WTC11 (cell line): ENCODE data around the gene TBCCD1. TPM values are rescaled to one million over a fixed set of nuclear protein-coding genes. Genes with fewer than 3 reads are reported as not detected.

Experiments used
- ATAC-seq: fragments of 200-7000 bp; cut with Tn5 transposase; 2 replicates; pipeline ENCODE4 v1.10.0; 2021; ENCODE audit warnings: mild to moderate bottlenecking, moderate library complexity
- CTCF ChIA-PET: fragments of 300-600 bp; sonication (Branson Sonifier 250); formaldehyde crosslinking; loops from one replicate; lab custom pipeline; 2021; ENCODE audit warnings: antibody characterized with exemption; lab: Charles Lee
- POLR2A ChIA-PET: fragments of 350-600 bp; sonication (Branson Sonifier 250); formaldehyde crosslinking; loops from one replicate; lab custom pipeline; 2021; ENCODE audit warnings: antibody characterized with exemption; lab: Charles Lee
- DNase-seq: peaks from one replicate; pipeline ENCODE4 v3.0.0; 2021; ENCODE audit warnings: low spot score
- H3K27ac Mint-ChIP-seq: 2 replicates; pipeline ENCODE4 v1.8.0; 2021; ENCODE audit warnings: mixed read lengths
- H3K27me3 Mint-ChIP-seq: 2 replicates; pipeline ENCODE4 v1.8.0; 2021; ENCODE audit warnings: low read depth, mild to moderate bottlenecking, moderate library complexity, mixed read lengths
- H3K36me3 Mint-ChIP-seq: 2 replicates; pipeline ENCODE4 v1.8.0; 2021; ENCODE audit warnings: mixed read lengths
- H3K4me1 Mint-ChIP-seq: 2 replicates; pipeline ENCODE4 v1.8.0; 2022; ENCODE audit warnings: mixed read lengths
- H3K4me3 Mint-ChIP-seq: 2 replicates; pipeline ENCODE4 v1.8.0; 2021; ENCODE audit warnings: mild to moderate bottlenecking, moderate library complexity, mixed read lengths
- H3K9me3 Mint-ChIP-seq: 2 replicates; pipeline ENCODE4 v1.8.0; 2021; ENCODE audit warnings: mixed read lengths
- ATF3 ChIP-seq: sonication (generic); formaldehyde crosslinking; conservative IDR thresholded peaks from 2 replicates; pipeline ENCODE4 v1.8.1; 2022; ENCODE audit warnings: mild to moderate bottlenecking, missing genetic modification reagents
- CREB1 ChIP-seq: sonication (generic); formaldehyde crosslinking; IDR thresholded peaks from 2 replicates; pipeline ENCODE4 v1.8.0; 2023; ENCODE audit warnings: mild to moderate bottlenecking, missing genetic modification reagents
- EMX1 ChIP-seq: fragments of 250-450 bp; sonication (Bioruptor Pico); IDR thresholded peaks from 2 replicates; pipeline ENCODE4 v1.8.0; 2021; ENCODE audit warnings: mild to moderate bottlenecking
- FOXJ3 ChIP-seq: sonication (generic); formaldehyde crosslinking; IDR thresholded peaks from 2 replicates; pipeline ENCODE4 v1.9.0; 2021; ENCODE audit warnings: missing genetic modification reagents, mild to moderate bottlenecking, borderline replicate concordance
- FOXP1 ChIP-seq: sonication (generic); formaldehyde crosslinking; IDR thresholded peaks from 2 replicates; pipeline ENCODE4 v1.8.0; 2022; ENCODE audit warnings: missing genetic modification reagents, mild to moderate bottlenecking, moderate library complexity, borderline replicate concordance
- NR2C2 ChIP-seq: sonication (generic); formaldehyde crosslinking; IDR thresholded peaks from 2 replicates; pipeline ENCODE4 v1.8.0; 2022; ENCODE audit warnings: mild to moderate bottlenecking, missing genetic modification reagents
- RELA ChIP-seq: sonication (generic); formaldehyde crosslinking; IDR thresholded peaks from 2 replicates; pipeline ENCODE4 v1.8.1; 2022; ENCODE audit warnings: missing genetic modification reagents, mild to moderate bottlenecking, borderline replicate concordance
- SOX15 ChIP-seq: fragments of 250-450 bp; sonication (Bioruptor Pico); IDR thresholded peaks from 2 replicates; pipeline ENCODE4 v1.9.0; 2021; ENCODE audit warnings: mild to moderate bottlenecking
- SP1 ChIP-seq: sonication (generic); formaldehyde crosslinking; conservative IDR thresholded peaks from 2 replicates; pipeline ENCODE4 v1.8.1; 2022; ENCODE audit warnings: missing genetic modification reagents
- TEAD1 ChIP-seq: sonication (generic); formaldehyde crosslinking; IDR thresholded peaks from 2 replicates; pipeline ENCODE4 v1.8.0; 2022; ENCODE audit warnings: mild to moderate bottlenecking, missing genetic modification reagents
- TP53 ChIP-seq: sonication (generic); formaldehyde crosslinking; IDR thresholded peaks from 2 replicates; pipeline ENCODE4 v1.8.1; 2023; ENCODE audit warnings: mild to moderate bottlenecking, missing genetic modification reagents
- ZNF138 ChIP-seq: sonication (generic); formaldehyde crosslinking; conservative IDR thresholded peaks from 2 replicates; pipeline ENCODE4 v1.8.1; 2022; ENCODE audit warnings: mild to moderate bottlenecking, moderate library complexity, missing genetic modification reagents
- ZNF263 ChIP-seq: sonication (generic); formaldehyde crosslinking; IDR thresholded peaks from 2 replicates; pipeline ENCODE4 v1.8.1; 2022; ENCODE audit warnings: low read depth, mild to moderate bottlenecking, moderate library complexity, missing genetic modification reagents
- ZNF317 ChIP-seq: sonication (generic); formaldehyde crosslinking; IDR thresholded peaks from 2 replicates; pipeline ENCODE4 v1.8.1; 2023; ENCODE audit warnings: low read depth, mild to moderate bottlenecking, moderate library complexity, missing genetic modification reagents, borderline replicate concordance
- ZNF416 ChIP-seq: fragments of 250-450 bp; sonication (Bioruptor Pico); IDR thresholded peaks from 2 replicates; pipeline ENCODE4 v1.9.0; 2021; ENCODE audit warnings: mild to moderate bottlenecking, inconsistent platforms
- total RNA-seq: library from RNA; stranded (reverse); gene quantifications from 3 replicates; pipeline ENCODE4 v1.2.3, GENCODE V29; 2021
- TF ChIP-seq, protein P1 (sequence below): fragments of 250-450 bp; sonication (Bioruptor Pico); IDR thresholded peaks from 2 replicates; pipeline ENCODE4 v1.9.0; 2021; ENCODE audit warnings: mild to moderate bottlenecking
- TF ChIP-seq, protein P2 (sequence below): sonication (generic); formaldehyde crosslinking; IDR thresholded peaks from 2 replicates; pipeline ENCODE4 v1.8.0; 2023; ENCODE audit warnings: mild to moderate bottlenecking, missing genetic modification reagents
- TF ChIP-seq, protein P3 (sequence below): sonication (generic); formaldehyde crosslinking; IDR thresholded peaks from 2 replicates; pipeline ENCODE4 v1.8.1; 2022; ENCODE audit warnings: low read depth, missing genetic modification reagents, borderline replicate concordance
- TF ChIP-seq, protein P4 (sequence below): fragments of 250-450 bp; sonication (Bioruptor Pico); IDR thresholded peaks from 2 replicates; pipeline ENCODE4 v1.9.0; 2021; ENCODE audit warnings: mild to moderate bottlenecking, borderline replicate concordance

Gene TBCCD1
- total RNA-seq, 1 experiment from 2014 or later, result 10.6 TPM

- TF ChIP-seq EMX1 (CRISPR knock-in tag) (no peak), ZNF317 (CRISPR knock-in tag) (no peak), ATF3 (no peak), TEAD1 (CRISPR knock-in tag) (no peak)
Observed at GRCh38 chr3:186497608-186498007, 69.5 kb downstream of the TBCCD1 start (continued).

GRCh38 chr3:186496635-186497034, 70.5 kb downstream of the TBCCD1 start:
- DNase-seq (no peak), ATAC-seq (no peak)
- POLR2A ChIA-PET, result no interaction called here
- no peaks in the 10 kb centered on the region for H3K4me1 Mint-ChIP-seq
- no peak for TF ChIP-seq ZNF317 (CRISPR knock-in tag)
- TF ChIP-seq, protein P1, sequence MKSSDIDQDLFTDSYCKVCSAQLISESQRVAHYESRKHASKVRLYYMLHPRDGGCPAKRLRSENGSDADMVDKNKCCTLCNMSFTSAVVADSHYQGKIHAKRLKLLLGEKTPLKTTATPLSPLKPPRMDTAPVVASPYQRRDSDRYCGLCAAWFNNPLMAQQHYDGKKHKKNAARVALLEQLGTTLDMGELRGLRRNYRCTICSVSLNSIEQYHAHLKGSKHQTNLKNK, result no peak
- no peak for TF ChIP-seq SP1 (CRISPR knock-in tag)
- TF ChIP-seq TP53 (CRISPR knock-in tag), result no peak
- TF ChIP-seq FOXJ3 (CRISPR knock-in tag), result no peak
- TF ChIP-seq NR2C2 (CRISPR knock-in tag), result no peak
- TF ChIP-seq RELA, result no peak
- TF ChIP-seq, protein P2, sequence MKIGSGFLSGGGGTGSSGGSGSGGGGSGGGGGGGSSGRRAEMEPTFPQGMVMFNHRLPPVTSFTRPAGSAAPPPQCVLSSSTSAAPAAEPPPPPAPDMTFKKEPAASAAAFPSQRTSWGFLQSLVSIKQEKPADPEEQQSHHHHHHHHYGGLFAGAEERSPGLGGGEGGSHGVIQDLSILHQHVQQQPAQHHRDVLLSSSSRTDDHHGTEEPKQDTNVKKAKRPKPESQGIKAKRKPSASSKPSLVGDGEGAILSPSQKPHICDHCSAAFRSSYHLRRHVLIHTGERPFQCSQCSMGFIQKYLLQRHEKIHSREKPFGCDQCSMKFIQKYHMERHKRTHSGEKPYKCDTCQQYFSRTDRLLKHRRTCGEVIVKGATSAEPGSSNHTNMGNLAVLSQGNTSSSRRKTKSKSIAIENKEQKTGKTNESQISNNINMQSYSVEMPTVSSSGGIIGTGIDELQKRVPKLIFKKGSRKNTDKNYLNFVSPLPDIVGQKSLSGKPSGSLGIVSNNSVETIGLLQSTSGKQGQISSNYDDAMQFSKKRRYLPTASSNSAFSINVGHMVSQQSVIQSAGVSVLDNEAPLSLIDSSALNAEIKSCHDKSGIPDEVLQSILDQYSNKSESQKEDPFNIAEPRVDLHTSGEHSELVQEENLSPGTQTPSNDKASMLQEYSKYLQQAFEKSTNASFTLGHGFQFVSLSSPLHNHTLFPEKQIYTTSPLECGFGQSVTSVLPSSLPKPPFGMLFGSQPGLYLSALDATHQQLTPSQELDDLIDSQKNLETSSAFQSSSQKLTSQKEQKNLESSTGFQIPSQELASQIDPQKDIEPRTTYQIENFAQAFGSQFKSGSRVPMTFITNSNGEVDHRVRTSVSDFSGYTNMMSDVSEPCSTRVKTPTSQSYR (CRISPR knock-in tag), result no peak
- TF ChIP-seq FOXP1 (CRISPR knock-in tag), result no peak
- TF ChIP-seq, protein P3, sequence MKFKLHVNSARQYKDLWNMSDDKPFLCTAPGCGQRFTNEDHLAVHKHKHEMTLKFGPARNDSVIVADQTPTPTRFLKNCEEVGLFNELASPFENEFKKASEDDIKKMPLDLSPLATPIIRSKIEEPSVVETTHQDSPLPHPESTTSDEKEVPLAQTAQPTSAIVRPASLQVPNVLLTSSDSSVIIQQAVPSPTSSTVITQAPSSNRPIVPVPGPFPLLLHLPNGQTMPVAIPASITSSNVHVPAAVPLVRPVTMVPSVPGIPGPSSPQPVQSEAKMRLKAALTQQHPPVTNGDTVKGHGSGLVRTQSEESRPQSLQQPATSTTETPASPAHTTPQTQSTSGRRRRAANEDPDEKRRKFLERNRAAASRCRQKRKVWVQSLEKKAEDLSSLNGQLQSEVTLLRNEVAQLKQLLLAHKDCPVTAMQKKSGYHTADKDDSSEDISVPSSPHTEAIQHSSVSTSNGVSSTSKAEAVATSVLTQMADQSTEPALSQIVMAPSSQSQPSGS, result no peak
- no peak for TF ChIP-seq ZNF138 (CRISPR knock-in tag)
- TF ChIP-seq CREB1, result no peak
- TF ChIP-seq SOX15 (CRISPR knock-in tag), result no peak
- no peak for TF ChIP-seq ZNF263 (CRISPR knock-in tag)
- TF ChIP-seq, protein P4, sequence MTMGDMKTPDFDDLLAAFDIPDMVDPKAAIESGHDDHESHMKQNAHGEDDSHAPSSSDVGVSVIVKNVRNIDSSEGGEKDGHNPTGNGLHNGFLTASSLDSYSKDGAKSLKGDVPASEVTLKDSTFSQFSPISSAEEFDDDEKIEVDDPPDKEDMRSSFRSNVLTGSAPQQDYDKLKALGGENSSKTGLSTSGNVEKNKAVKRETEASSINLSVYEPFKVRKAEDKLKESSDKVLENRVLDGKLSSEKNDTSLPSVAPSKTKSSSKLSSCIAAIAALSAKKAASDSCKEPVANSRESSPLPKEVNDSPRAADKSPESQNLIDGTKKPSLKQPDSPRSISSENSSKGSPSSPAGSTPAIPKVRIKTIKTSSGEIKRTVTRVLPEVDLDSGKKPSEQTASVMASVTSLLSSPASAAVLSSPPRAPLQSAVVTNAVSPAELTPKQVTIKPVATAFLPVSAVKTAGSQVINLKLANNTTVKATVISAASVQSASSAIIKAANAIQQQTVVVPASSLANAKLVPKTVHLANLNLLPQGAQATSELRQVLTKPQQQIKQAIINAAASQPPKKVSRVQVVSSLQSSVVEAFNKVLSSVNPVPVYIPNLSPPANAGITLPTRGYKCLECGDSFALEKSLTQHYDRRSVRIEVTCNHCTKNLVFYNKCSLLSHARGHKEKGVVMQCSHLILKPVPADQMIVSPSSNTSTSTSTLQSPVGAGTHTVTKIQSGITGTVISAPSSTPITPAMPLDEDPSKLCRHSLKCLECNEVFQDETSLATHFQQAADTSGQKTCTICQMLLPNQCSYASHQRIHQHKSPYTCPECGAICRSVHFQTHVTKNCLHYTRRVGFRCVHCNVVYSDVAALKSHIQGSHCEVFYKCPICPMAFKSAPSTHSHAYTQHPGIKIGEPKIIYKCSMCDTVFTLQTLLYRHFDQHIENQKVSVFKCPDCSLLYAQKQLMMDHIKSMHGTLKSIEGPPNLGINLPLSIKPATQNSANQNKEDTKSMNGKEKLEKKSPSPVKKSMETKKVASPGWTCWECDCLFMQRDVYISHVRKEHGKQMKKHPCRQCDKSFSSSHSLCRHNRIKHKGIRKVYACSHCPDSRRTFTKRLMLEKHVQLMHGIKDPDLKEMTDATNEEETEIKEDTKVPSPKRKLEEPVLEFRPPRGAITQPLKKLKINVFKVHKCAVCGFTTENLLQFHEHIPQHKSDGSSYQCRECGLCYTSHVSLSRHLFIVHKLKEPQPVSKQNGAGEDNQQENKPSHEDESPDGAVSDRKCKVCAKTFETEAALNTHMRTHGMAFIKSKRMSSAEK (CRISPR knock-in tag), result no peak
- no peak for TF ChIP-seq ZNF416
- H3K4me3 Mint-ChIP-seq, result no peak overlapping the region
- no peak overlapping the region for H3K27ac Mint-ChIP-seq
- H3K27me3 Mint-ChIP-seq, result no peaks in the 10 kb centered on the region
- peaks cover 15% of the 10 kb centered on the region for H3K9me3 Mint-ChIP-seq
- CTCF ChIA-PET, result interaction anchor here (1.0 to 1.5 kb wide), 2 partner anchors 44 to 71 kb away, joined by 3 read pairs; no protein-coding TSS in a partner anchor
- H3K36me3 Mint-ChIP-seq, result no peaks in the 10 kb centered on the region

Other genes with a start within 250 kb of the TBCCD1 start
- 0.30 to 0.92 TPM (median 0.57 TPM) in 3 replicates for gene DGKG, start 205.1 kb downstream of the TBCCD1 start, total RNA-seq
- 1.7 to 2.9 TPM (median 1.9 TPM) in 3 replicates for gene CRYGS, start 23.0 kb downstream of the TBCCD1 start, total RNA-seq
- gene DNAJB11, start 3.4 kb upstream of the TBCCD1 start, total RNA-seq, result 44.2 to 56.3 TPM (median 47.8 TPM) in 3 replicates
- gene AHSG, start 45.7 kb upstream of the TBCCD1 start, total RNA-seq, result 1.5 to 1.9 TPM (median 1.8 TPM) in 3 replicates
- not detected in 3 replicates for gene FETUB, start 73.1 kb upstream of the TBCCD1 start, total RNA-seq
- gene HRG, start 98.7 kb upstream of the TBCCD1 start, total RNA-seq, result 0.11 to 0.24 TPM (median 0.11 TPM) in 3 replicates
- 0.13 to 0.44 TPM (median 0.34 TPM) in 3 replicates for gene KNG1, start 150.0 kb upstream of the TBCCD1 start, total RNA-seq
- 571 to 574 TPM (median 572 TPM) in 3 replicates for gene EIF4A2, start 216.2 kb upstream of the TBCCD1 start, total RNA-seq
- gene RFC4, start 239.1 kb upstream of the TBCCD1 start, total RNA-seq, result 89.2 to 104 TPM (median 91.8 TPM) in 3 replicates